K562 (cell line): Measurements from ENCODE around the gene CCDC102B. TPM values are rescaled to one million over a fixed set of nuclear protein-coding genes. Genes with fewer than 3 reads are reported as not detected.

Source experiments
- ATAC-seq: fragments of 200-7000 bp; cut with Tn5 transposase; 3 replicates; pipeline ENCODE4 v1.9.1; 2020; ENCODE audit warnings: moderate library complexity
- BruUV-seq: library from RNA; stranded (reverse); fragments of 400-500 nt; replicated peaks from 2 replicates; lab custom pipeline; 2021; lab: Mats Ljungman, UMichigan
- CTCF ChIA-PET: fragments of 300-600 bp; formaldehyde crosslinking; extraction: SDS; loops from one replicate; lab custom pipeline; 2021; ENCODE audit warnings: low intra/inter-chr PET ratio; lab: Yijun Ruan, JAX
- POLR2A ChIA-PET: fragments of 300-600, 350-650 bp; sonication (Branson Sonifier 250); formaldehyde crosslinking; extraction: SDS; loops from one replicate; lab custom pipeline; 2021; ENCODE audit warnings: antibody characterized with exemption, inconsistent platforms; lab: Yijun Ruan, JAX
- DNase-seq, 4 experiments: peaks; one replicate each; pipeline versions ENCODE4 v3.0.0 to v3.0.0-alpha.2; 2011 to 2018; ENCODE audit warnings: low spot score in 3 of 4, mixed read lengths in 3 of 4; ENCODE audit errors: extremely low read depth in 1 of 4
- FAIRE-seq: peaks from 2 replicates; lab custom pipeline; 2011; peaks lifted over from hg19 to GRCh38; lab: Jason Lieb, UNC
- H2AFZ ChIP-seq: 2 replicates; pipeline ENCODE4 v1.6.0; 2011; ENCODE audit warnings: low read depth, low read length, control low read depth, inconsistent platforms
- H3K27ac ChIP-seq: fragments of 200-600 bp; 3 replicates; pipeline ENCODE4 v1.8.0; 2011; ENCODE audit warnings: low read depth, mild to moderate bottlenecking, control low read depth, inconsistent platforms, low read length, moderate library complexity, mixed read lengths; ENCODE audit errors: extremely low read depth
- H3K27me3 ChIP-seq, 2 experiments: fragments of 300-600 bp in 1 of 2; 2 replicates in 1 of 2; 3 replicates in 1 of 2; pipeline versions ENCODE4 v1.6.0 to v1.8.0; 2011; ENCODE audit warnings: inconsistent platforms in 2 of 2, low read length in 2 of 2, mild to moderate bottlenecking in 1 of 2, mixed read lengths in 1 of 2, moderate library complexity in 1 of 2; ENCODE audit not compliant: control insufficient read depth in 2 of 2, insufficient read depth in 2 of 2
- H3K36me3 ChIP-seq: fragments of 300-600 bp; 3 replicates; pipeline ENCODE4 v1.8.0; 2011; ENCODE audit warnings: mild to moderate bottlenecking, low read length, inconsistent platforms; ENCODE audit not compliant: control insufficient read depth, insufficient read depth
- H3K4me1 ChIP-seq, 2 experiments: fragments of 200-600 bp in 1 of 2; replicated peaks in 1 of 2; 2 replicates in 1 of 2; 3 replicates in 1 of 2; pipeline versions ENCODE4 v1.5.1 to v1.8.0; 2011; ENCODE audit warnings: inconsistent platforms in 2 of 2, low read length in 2 of 2, mild to moderate bottlenecking in 1 of 2, mixed read lengths in 1 of 2, moderate library complexity in 1 of 2; ENCODE audit not compliant: control insufficient read depth in 2 of 2, insufficient read depth in 2 of 2
- H3K4me2 ChIP-seq: 2 replicates; pipeline ENCODE4 v1.6.1; 2011; ENCODE audit warnings: low read length, control low read depth, inconsistent platforms, mixed read lengths; ENCODE audit not compliant: insufficient read depth
- H3K4me3 ChIP-seq: fragments of 200-600 bp; sonication (generic), shearing (Covaris generic); 2 replicates; pipeline ENCODE4 v1.5.1; 2016; ENCODE audit warnings: control low read depth, inconsistent platforms
- H3K79me2 ChIP-seq: fragments of 200-600 bp; 3 replicates; pipeline ENCODE4 v1.8.0; 2011; ENCODE audit warnings: low read length, inconsistent platforms; ENCODE audit not compliant: control insufficient read depth, insufficient read depth
- H3K9ac ChIP-seq, 2 experiments: 2 replicates each; pipeline versions ENCODE4 v1.6.0 to v1.6.1; 2011; ENCODE audit warnings: low read depth in 2 of 2, low read length in 2 of 2, control low read depth in 1 of 2, inconsistent platforms in 1 of 2, mild to moderate bottlenecking in 1 of 2, mixed read lengths in 1 of 2; ENCODE audit not compliant: insufficient read depth in 1 of 2
- H3K9me1 ChIP-seq: one replicate; pipeline ENCODE4 v1.6.0; 2011; ENCODE audit warnings: inconsistent platforms, mild to moderate bottlenecking, low read length, moderate library complexity; ENCODE audit not compliant: control insufficient read depth, insufficient read depth
- H3K9me3 ChIP-seq: replicated peaks from 2 replicates; pipeline ENCODE4 v1.5.1; 2011; ENCODE audit warnings: low read depth, low read length, inconsistent platforms; ENCODE audit not compliant: control insufficient read depth, insufficient read depth
- H4K20me1 ChIP-seq: replicated peaks from 2 replicates; pipeline ENCODE4 v1.6.1; 2011; ENCODE audit warnings: low read length, inconsistent platforms, mixed read lengths; ENCODE audit not compliant: control insufficient read depth, insufficient read depth
- CAMTA2 ChIP-seq: fragments of 250-450 bp; sonication (Bioruptor Pico); conservative IDR thresholded peaks from 2 replicates; pipeline ENCODE4 v1.5.1; 2022
- DACH1 ChIP-seq: fragments of 450-650 bp; IDR thresholded peaks from 2 replicates; pipeline ENCODE4 v1.6.1; 2018; ENCODE audit not compliant: partially characterized antibody
- PML ChIP-seq: IDR thresholded peaks from 2 replicates; pipeline ENCODE4 v1.6.1; 2012; ENCODE audit warnings: low read length, inconsistent platforms
- ZBTB40 ChIP-seq, 2 experiments: fragments of 450-650 bp in 1 of 2; sonication (generic) in 1 of 2; formaldehyde crosslinking in 1 of 2; IDR thresholded peaks; 2 replicates each; pipeline versions ENCODE4 v1.7.1 to v1.9.0; 2016 to 2022; ENCODE audit warnings: inconsistent platforms in 1 of 2, mild to moderate bottlenecking in 1 of 2, missing genetic modification reagents in 1 of 2
- ZKSCAN8 ChIP-seq: fragments of 200-800 bp; sonication (Bioruptor generic); IDR thresholded peaks from 2 replicates; pipeline ENCODE4 v1.6.1; 2016; ENCODE audit warnings: missing genetic modification characterization, missing compliant biosample characterization
- ZNF41 ChIP-seq: fragments of 250-450 bp; sonication (Bioruptor Pico); conservative IDR thresholded peaks from 2 replicates; pipeline ENCODE4 v1.4.0; 2020; ENCODE audit warnings: mild to moderate bottlenecking
- WGBS: fragments of 100-300 bp; shearing (Covaris generic); methylation state at CpG from one replicate; pipeline ENCODE4 v1.1.6; 2016; ENCODE audit warnings: low coverage, mixed read lengths; ENCODE audit not compliant: insufficient coverage; ENCODE audit errors: missing lambda C conversion rate; 5-methylcytosine and 5-hydroxymethylcytosine counted together
- in situ Hi-C: fragments of 300-500 bp; cut with MboI; formaldehyde crosslinking; loops from 4 replicates; pipeline ENCODE4 v1.15.0; 2018; ENCODE audit warnings: inconsistent platforms, mixed read lengths
- intact Hi-C: fragments of 100-400 bp; cut with micrococcal nuclease; formaldehyde crosslinking; loops from 2 replicates; pipeline ENCODE4 v1.14.2; 2022
- polyA plus RNA-seq, 8 experiments: library from polyadenylated mRNA; depleted of rRNA in 4 of 8; stranded (reverse) in 5 of 8; unstranded in 3 of 8; fragments of >200 nt; fragmentation: Nextera tagmentation in 2 of 8; fragmentation: Illumina TruSeq in 1 of 8; extraction: Ambion mirVana in 2 of 8; extraction: Trizol in 1 of 8; gene quantifications; 2 replicates each; pipeline versions ENCODE4 v1.2.1 to v1.2.3, GENCODE V29; 2011 to 2014; ENCODE audit warnings: inconsistent platforms in 1 of 8, missing spikeins in 1 of 8
- total RNA-seq, 7 experiments: library from RNA; depleted of rRNA in 6 of 7; stranded (reverse); fragments of >200 nt in 6 of 7; fragmentation: Illumina TruSeq in 2 of 7; extraction: Trizol in 2 of 7; gene quantifications; 2 replicates each; pipeline versions ENCODE4 v1.2.1 to v1.2.3, GENCODE V29; 2011 to 2021; ENCODE audit warnings: low replicate concordance in 1 of 7

Gene CCDC102B
- total and polyA plus RNA-seq, 9 of the 15 experiments (the other 6 are each of a cell fraction or from before 2014, with no cell fraction given): 0.18 to 1.5 (median 0.73) TPM

- no TSS peak for BruUV-seq
- TF ChIP-seq ZKSCAN8 (no peak), ZNF41 (CRISPR knock-in tag) (no peak), CAMTA2 (CRISPR knock-in tag) (no peak), DACH1 (no peak), ZBTB40 (IDR thresholded peaks at IDR 0.05) (no peak), ZBTB40 (CRISPR knock-in tag; IDR thresholded peaks at IDR 0.05) (no peak), PML (no peak)
- TF ChIP-seq, all 486 proteins: peak for 0
- WGBS: 0% methylated on average over 2 of the region's 2 CpGs
- Histone ChIP-seq H3K27me3 (no peaks in the 10 kb centered on the region), H3K9me1 (no peaks in the 10 kb centered on the region), H4K20me1 (no peaks in the 10 kb centered on the region), H3K9ac (no peak overlapping the region), H3K27ac (no peak overlapping the region), H3K4me2 (no peak overlapping the region), H3K36me3 (no peaks in the 10 kb centered on the region), H3K9me3 (no peaks in the 10 kb centered on the region), H3K4me1 (no peaks in the 10 kb centered on the region), H3K79me2 (no peaks in the 10 kb centered on the region), H3K4me3 (no peak overlapping the region), H2AFZ (no peak overlapping the region)
- CTCF ChIA-PET: no interaction called here
- DNase-seq (no peak), ATAC-seq (no peak), FAIRE-seq (no peak)
- in situ Hi-C loops (no loop called here), intact Hi-C loops (no loop called here)
- POLR2A ChIA-PET: no interaction called here
Measured at GRCh38 chr18:68915061-68915460, 117.2 kb downstream of the CCDC102B start.
